GM12878 (cell line): Measurements from ENCODE around the gene MYT1.

Experiments used
- BACH1 ChIP-seq: fragments of 450-650 bp; IDR thresholded peaks from 2 replicates; pipeline ENCODE4 v1.6.1; 2017; ENCODE audit warnings: mild to moderate bottlenecking, borderline replicate concordance
- BHLHE40 ChIP-seq, 2 experiments: fragments of 450-650 bp in 1 of 2; IDR thresholded peaks; 2 replicates each; pipeline ENCODE4 v1.6.1; 2011 to 2017; ENCODE audit warnings: low read depth in 2 of 2, borderline replicate concordance in 1 of 2, improper control_type of control experiment in 1 of 2, low read length in 1 of 2, mild to moderate bottlenecking in 1 of 2
- HDAC6 ChIP-seq: fragments of 200-600 bp; sonication (generic); IDR thresholded peaks from one replicate; pipeline ENCODE4 v1.8.0; 2017; ENCODE audit warnings: antibody characterized with exemption; ENCODE audit not compliant: unreplicated experiment
- NFIC ChIP-seq: IDR thresholded peaks from 2 replicates; pipeline ENCODE4 v1.6.1; 2012; ENCODE audit warnings: low read depth, mild to moderate bottlenecking, inconsistent platforms, low read length, moderate library complexity
- NRF1 ChIP-seq: conservative IDR thresholded peaks from 2 replicates; pipeline ENCODE4 v1.6.1; 2011; ENCODE audit warnings: mild to moderate bottlenecking, low read depth, low read length, improper control_type of control experiment
- TF ChIP-seq, protein P1 (sequence below), 3 experiments: IDR thresholded peaks in 2 of 3; conservative IDR thresholded peaks in 1 of 3; 2 replicates each; pipeline ENCODE4 v1.5.1; 2011; ENCODE audit warnings: low read depth in 3 of 3, low read length in 3 of 3, mild to moderate bottlenecking in 3 of 3, control low read depth in 2 of 3, moderate library complexity in 2 of 3, inconsistent platforms in 1 of 3, mixed read lengths in 1 of 3; ENCODE audit not compliant: control insufficient read depth in 2 of 3, insufficient read depth in 1 of 3; ENCODE audit errors: extremely low read depth in 1 of 3
- TF ChIP-seq, protein P2 (sequence below): IDR thresholded peaks from 2 replicates; pipeline ENCODE4 v1.6.1; 2011; ENCODE audit warnings: borderline replicate concordance, low read depth, mild to moderate bottlenecking, moderate library complexity, low read length; ENCODE audit not compliant: insufficient read depth, poor library complexity, severe bottlenecking
- TF ChIP-seq, protein P3 (sequence below): IDR thresholded peaks from 2 replicates; pipeline ENCODE4 v1.6.1; 2012; ENCODE audit warnings: low read depth, low read length, improper control_type of control experiment

DNA sequence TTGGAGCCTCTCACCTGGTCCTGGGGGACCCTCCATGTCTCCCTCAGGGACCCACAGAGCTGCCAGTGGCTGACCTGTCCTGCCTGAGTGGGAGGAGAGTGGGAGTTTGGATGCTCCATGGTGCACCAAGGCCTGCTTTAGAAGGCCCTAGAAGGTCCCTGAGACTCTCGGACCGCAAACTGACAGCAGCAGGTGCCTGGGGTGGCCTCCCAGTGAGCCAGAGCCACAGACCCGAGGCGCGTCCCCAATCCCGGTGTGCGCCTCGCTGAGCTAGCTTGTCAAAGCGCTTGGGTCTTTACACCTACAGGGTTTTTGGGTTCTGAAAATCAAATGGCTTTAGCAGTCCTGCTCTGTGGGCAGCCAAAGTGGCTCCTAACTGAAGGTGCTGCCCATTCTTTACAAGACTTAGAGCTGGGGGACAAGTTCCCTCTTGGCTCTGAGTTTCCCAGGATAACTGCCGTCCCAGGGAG lies 4.9 kb downstream of the MYT1 start:
- TF ChIP-seq, protein P1, sequence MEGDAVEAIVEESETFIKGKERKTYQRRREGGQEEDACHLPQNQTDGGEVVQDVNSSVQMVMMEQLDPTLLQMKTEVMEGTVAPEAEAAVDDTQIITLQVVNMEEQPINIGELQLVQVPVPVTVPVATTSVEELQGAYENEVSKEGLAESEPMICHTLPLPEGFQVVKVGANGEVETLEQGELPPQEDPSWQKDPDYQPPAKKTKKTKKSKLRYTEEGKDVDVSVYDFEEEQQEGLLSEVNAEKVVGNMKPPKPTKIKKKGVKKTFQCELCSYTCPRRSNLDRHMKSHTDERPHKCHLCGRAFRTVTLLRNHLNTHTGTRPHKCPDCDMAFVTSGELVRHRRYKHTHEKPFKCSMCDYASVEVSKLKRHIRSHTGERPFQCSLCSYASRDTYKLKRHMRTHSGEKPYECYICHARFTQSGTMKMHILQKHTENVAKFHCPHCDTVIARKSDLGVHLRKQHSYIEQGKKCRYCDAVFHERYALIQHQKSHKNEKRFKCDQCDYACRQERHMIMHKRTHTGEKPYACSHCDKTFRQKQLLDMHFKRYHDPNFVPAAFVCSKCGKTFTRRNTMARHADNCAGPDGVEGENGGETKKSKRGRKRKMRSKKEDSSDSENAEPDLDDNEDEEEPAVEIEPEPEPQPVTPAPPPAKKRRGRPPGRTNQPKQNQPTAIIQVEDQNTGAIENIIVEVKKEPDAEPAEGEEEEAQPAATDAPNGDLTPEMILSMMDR (IDR thresholded peaks at IDR 0.05 in 2 of 3, conservative IDR thresholded peaks at IDR 0.05 in 1 of 3; ENCODE audit: control insufficient read depth in 2 of 3, extremely low read depth in 1 of 3, insufficient read depth in 1 of 3, low read depth in 3 of 3, low read length in 3 of 3), result no peak
- no peak for TF ChIP-seq NFIC
- no peak for TF ChIP-seq NRF1
- TF ChIP-seq, protein P2, sequence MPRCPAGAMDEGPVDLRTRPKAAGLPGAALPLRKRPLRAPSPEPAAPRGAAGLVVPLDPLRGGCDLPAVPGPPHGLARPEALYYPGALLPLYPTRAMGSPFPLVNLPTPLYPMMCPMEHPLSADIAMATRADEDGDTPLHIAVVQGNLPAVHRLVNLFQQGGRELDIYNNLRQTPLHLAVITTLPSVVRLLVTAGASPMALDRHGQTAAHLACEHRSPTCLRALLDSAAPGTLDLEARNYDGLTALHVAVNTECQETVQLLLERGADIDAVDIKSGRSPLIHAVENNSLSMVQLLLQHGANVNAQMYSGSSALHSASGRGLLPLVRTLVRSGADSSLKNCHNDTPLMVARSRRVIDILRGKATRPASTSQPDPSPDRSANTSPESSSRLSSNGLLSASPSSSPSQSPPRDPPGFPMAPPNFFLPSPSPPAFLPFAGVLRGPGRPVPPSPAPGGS, result no peak
- no peak for TF ChIP-seq BACH1
- no peak for TF ChIP-seq HDAC6
- TF ChIP-seq, protein P3, sequence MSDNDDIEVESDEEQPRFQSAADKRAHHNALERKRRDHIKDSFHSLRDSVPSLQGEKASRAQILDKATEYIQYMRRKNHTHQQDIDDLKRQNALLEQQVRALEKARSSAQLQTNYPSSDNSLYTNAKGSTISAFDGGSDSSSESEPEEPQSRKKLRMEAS, result no peak
- TF ChIP-seq BHLHE40 (IDR thresholded peaks at IDR 0.05; ENCODE audit: borderline replicate concordance in 1 of 2, low read depth in 2 of 2, low read length in 1 of 2), result no peak
